Nephron progenitor cell (in vitro differentiated cells): ENCODE data around the gene CDCA4.

ENCODE experiments used
- DNase-seq: peaks from one replicate; pipeline ENCODE4 v3.0.0; 2021
- H3K27ac Mint-ChIP-seq: 2 replicates; pipeline ENCODE4 v1.8.0; 2021; ENCODE audit warnings: mild to moderate bottlenecking, moderate library complexity, mixed read lengths
- H3K27me3 Mint-ChIP-seq: 2 replicates; pipeline ENCODE4 v1.8.0; 2021; ENCODE audit warnings: mild to moderate bottlenecking, low read depth, mixed read lengths; ENCODE audit not compliant: poor library complexity
- H3K36me3 Mint-ChIP-seq: 2 replicates; pipeline ENCODE4 v1.8.0; 2021; ENCODE audit warnings: low read depth, mixed read lengths
- H3K4me1 Mint-ChIP-seq: 2 replicates; pipeline ENCODE4 v1.8.0; 2021; ENCODE audit warnings: mixed read lengths
- H3K4me3 Mint-ChIP-seq: 2 replicates; pipeline ENCODE4 v1.8.0; 2021; ENCODE audit warnings: mild to moderate bottlenecking, moderate library complexity, mixed read lengths
- H3K9me3 Mint-ChIP-seq: 2 replicates; pipeline ENCODE4 v1.8.0; 2021; ENCODE audit warnings: mild to moderate bottlenecking, moderate library complexity, mixed read lengths
- TF ChIP-seq, protein P1 (sequence below): fragments of 200-600 bp; sonication (generic); IDR thresholded peaks from 2 replicates; pipeline ENCODE4 v1.5.0; 2021; ENCODE audit warnings: antibody characterized with exemption

Gene CDCA4

DNA sequence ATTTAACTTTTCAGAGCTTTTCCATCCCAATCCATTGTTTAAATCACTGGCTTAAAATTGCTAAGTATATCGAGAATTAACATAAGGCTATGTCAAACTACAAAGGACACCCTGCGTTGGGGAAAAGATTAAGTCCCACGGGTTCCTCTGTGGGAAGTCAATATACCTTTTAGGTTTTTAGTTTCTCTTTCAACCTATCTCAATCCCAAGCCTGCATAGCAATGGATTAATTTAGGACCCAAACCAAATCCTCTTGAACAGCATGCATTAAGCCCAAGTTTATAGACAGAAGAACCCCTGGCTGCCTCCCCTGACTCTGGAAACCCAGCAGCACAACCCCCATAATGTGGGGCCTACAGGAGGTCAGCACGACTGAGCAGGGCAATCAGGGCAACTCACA is 6.3 kb downstream of the CDCA4 start:
- TF ChIP-seq, protein P1, sequence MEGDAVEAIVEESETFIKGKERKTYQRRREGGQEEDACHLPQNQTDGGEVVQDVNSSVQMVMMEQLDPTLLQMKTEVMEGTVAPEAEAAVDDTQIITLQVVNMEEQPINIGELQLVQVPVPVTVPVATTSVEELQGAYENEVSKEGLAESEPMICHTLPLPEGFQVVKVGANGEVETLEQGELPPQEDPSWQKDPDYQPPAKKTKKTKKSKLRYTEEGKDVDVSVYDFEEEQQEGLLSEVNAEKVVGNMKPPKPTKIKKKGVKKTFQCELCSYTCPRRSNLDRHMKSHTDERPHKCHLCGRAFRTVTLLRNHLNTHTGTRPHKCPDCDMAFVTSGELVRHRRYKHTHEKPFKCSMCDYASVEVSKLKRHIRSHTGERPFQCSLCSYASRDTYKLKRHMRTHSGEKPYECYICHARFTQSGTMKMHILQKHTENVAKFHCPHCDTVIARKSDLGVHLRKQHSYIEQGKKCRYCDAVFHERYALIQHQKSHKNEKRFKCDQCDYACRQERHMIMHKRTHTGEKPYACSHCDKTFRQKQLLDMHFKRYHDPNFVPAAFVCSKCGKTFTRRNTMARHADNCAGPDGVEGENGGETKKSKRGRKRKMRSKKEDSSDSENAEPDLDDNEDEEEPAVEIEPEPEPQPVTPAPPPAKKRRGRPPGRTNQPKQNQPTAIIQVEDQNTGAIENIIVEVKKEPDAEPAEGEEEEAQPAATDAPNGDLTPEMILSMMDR: no peak
- Mint-ChIP-seq H3K4me3 (no peak overlapping the region), H3K27me3 (no peaks in the 10 kb centered on the region), H3K9me3 (no peaks in the 10 kb centered on the region), H3K27ac (peak overlapping the region; percentile 66), H3K36me3 (peaks cover 28% of the 10 kb centered on the region), H3K4me1 (peaks cover 66% of the 10 kb centered on the region)
- no peak for DNase-seq

DNA sequence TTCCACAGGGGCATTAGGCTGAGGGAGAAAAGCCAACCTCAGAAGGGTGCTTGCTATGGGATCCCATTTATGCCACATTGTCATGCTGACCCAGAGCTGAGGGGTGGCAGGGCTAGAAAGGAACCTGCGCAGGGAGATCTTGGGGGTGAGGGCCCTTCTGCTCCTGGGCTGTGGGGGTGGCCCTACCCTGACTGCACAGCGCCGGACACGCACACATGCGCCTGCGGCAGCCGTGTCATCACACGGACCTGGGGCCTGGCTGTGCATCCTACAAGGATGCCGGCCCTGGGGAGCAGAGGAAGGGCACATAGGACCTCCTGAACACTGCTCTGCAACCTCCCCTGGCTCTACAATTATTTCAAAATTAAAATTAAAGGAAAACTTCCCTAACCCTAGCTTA is 6.9 kb downstream of the CDCA4 start:
- H3K9me3 Mint-ChIP-seq: no peaks in the 10 kb centered on the region
- no peak for DNase-seq
- H3K27ac Mint-ChIP-seq: peak overlapping the region; percentile 73
- peaks cover 34% of the 10 kb centered on the region for H3K36me3 Mint-ChIP-seq
- H3K4me1 Mint-ChIP-seq: peaks cover 60% of the 10 kb centered on the region
- H3K4me3 Mint-ChIP-seq: no peak overlapping the region
- TF ChIP-seq, protein P1: no peak
- H3K27me3 Mint-ChIP-seq: no peaks in the 10 kb centered on the region

DNA sequence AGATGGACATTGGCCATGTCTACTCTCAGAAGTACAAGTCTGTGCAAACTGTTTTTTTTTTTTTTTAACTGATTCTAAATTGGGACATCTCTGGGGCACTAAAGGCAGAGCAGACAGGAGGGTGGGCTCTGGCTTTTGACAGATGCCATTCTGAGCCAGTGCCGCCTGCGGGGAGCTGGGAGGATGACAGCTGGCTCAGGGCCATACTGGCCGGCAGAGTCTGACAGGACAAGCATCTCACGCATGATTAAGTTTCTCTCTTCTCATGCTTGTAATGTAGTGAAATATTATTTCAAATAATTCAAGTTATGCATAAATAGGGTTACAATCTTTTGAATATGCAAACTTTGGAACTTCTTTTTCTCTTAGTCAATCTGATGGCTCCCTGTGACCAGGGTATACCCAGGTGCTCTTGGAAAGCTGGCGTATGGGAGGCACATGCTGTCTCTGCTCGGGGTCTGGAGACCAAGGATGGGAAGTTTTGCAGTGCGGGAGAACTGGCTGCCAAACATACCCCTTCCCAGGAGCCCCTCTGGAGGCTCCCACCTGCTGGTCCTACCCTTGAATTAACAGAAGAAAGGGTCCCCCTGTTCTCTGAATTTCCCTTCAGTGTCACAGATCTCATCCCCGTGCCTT is 7.6 kb downstream of the CDCA4 start:
- Mint-ChIP-seq H3K9me3 (no peaks in the 10 kb centered on the region), H3K27me3 (no peaks in the 10 kb centered on the region), H3K4me3 (no peak overlapping the region), H3K27ac (peak overlapping the region; percentile 89), H3K4me1 (peaks cover 54% of the 10 kb centered on the region), H3K36me3 (peaks cover 34% of the 10 kb centered on the region)
- TF ChIP-seq, protein P1: no peak
- DNase-seq: no peak

DNA sequence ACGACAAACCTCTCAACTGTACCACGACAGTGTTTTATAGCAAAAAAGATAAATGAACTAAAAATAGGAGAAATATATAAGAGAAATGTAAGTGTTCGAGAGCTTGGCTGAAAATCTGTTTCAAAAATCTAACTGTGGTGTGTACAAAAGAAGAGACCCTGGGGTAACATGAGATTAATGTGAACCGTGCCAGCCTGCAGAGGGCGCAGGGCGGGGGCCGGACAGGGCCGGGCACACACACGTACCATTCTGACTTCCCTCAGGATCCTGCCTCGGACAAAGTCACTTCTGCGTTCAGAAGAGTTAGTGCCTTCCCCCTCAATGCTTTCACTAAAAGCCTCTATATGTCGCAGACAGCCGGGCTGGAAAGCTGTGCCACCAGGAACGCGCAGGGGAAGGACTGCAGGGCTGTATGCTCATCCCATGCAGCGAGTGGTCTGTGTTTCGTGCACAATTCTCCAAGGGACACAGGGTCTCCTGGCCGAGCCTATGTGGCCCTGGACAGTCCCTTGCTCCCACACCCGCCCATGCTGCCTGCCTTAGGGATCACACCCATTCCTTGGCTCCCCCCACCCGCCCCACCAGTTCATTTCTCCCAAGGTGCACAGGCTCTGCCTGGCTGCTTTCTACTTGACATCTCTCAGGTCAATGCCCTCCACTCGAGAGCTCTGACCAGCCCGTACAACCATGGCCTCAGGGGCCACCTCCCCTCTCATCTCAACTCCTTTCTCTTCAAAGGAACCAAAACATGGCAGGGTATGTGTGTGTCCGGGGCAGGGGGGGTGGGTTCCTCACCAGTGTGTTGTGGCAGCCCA is 8.5 kb downstream of the CDCA4 start:
- no peak for DNase-seq
- Mint-ChIP-seq H3K4me1 (peaks cover 46% of the 10 kb centered on the region), H3K9me3 (no peaks in the 10 kb centered on the region)

DNA sequence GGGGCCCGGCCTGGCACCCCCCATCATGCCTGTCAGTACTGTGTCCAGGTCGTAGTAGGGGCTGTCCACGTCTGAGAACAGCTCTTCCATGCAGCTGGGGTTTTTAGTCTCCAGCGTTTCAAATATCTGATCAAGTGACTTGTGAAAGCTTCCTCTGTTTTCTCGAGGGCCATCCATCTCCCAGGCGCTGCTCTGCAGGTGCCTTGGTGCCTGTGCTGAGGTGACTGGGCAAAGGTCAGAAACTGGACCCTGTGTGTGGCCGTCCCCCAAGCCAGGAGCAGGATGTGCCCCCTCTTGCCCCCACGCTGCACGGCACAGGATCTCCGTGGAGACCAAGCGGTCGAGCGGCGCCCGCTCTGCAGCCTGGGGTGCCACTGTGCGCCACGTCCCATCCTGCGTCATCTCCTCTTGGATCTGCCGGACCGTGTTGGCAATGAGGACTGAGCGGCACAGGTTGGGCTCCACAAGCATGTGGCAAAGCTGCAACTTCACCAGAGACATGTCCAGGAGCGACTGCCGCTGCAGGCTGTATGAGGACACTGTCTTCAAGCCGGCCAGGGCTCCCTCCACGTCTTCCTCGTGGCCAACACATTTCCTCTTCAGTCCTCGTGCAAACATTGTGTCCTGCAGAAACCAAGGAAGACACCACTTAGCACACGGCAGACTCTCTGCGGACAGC is 9.4 kb downstream of the CDCA4 start:
- peak overlapping the region; percentile 96 for H3K27ac Mint-ChIP-seq
- TF ChIP-seq, protein P1: no peak
- peaks cover 23% of the 10 kb centered on the region for H3K36me3 Mint-ChIP-seq
- H3K4me1 Mint-ChIP-seq: peaks cover 38% of the 10 kb centered on the region
- no peak overlapping the region for H3K4me3 Mint-ChIP-seq
- no peaks in the 10 kb centered on the region for H3K9me3 Mint-ChIP-seq
- no peak for DNase-seq
- H3K27me3 Mint-ChIP-seq: no peaks in the 10 kb centered on the region

More for the DNA sequence above, 8.5 kb downstream of the CDCA4 start:
- Mint-ChIP-seq H3K4me3 (no peak overlapping the region), H3K36me3 (peaks cover 28% of the 10 kb centered on the region), H3K27ac (peak overlapping the region; percentile 96), H3K27me3 (no peaks in the 10 kb centered on the region)
- TF ChIP-seq, protein P1: no peak
